Activated naive CD8-positive, alpha-beta T cell (primary cell): Measurements from ENCODE around the gene NEBL.

Experiments
- H3K27ac Mint-ChIP-seq: one replicate; pipeline ENCODE4 v1.8.0; 2021; ENCODE audit warnings: mixed read lengths
- H3K27me3 Mint-ChIP-seq: one replicate; pipeline ENCODE4 v1.8.0; 2021; ENCODE audit warnings: mixed read lengths
- H3K36me3 Mint-ChIP-seq: one replicate; pipeline ENCODE4 v1.8.0; 2021; ENCODE audit warnings: mixed read lengths
- H3K4me1 Mint-ChIP-seq: one replicate; pipeline ENCODE4 v1.8.0; 2021; ENCODE audit warnings: low read depth, mixed read lengths
- H3K4me3 Mint-ChIP-seq: one replicate; pipeline ENCODE4 v1.8.0; 2021; ENCODE audit warnings: mild to moderate bottlenecking, mixed read lengths
- H3K9me3 Mint-ChIP-seq: one replicate; pipeline ENCODE4 v1.8.0; 2021; ENCODE audit warnings: low read depth, mixed read lengths

Gene NEBL

GRCh38 chr10:20746856-20747255 lies 150.3 kb downstream of the NEBL start:
- no peaks in the 10 kb centered on the region for H3K27me3 Mint-ChIP-seq
- H3K27ac Mint-ChIP-seq: no peak overlapping the region
- H3K36me3 Mint-ChIP-seq: peaks cover 2% of the 10 kb centered on the region
- H3K9me3 Mint-ChIP-seq: peaks cover 12% of the 10 kb centered on the region
- H3K4me3 Mint-ChIP-seq: no peak overlapping the region
- H3K4me1 Mint-ChIP-seq: no peaks in the 10 kb centered on the region

GRCh38 chr10:20745556-20746375 lies 151.3 kb downstream of the NEBL start:
- H3K9me3 Mint-ChIP-seq: peaks cover 12% of the 10 kb centered on the region
- H3K4me3 Mint-ChIP-seq: no peak overlapping the region
- peaks cover under 1% of the 10 kb centered on the region for H3K36me3 Mint-ChIP-seq
- no peak overlapping the region for H3K27ac Mint-ChIP-seq
- H3K27me3 Mint-ChIP-seq: no peaks in the 10 kb centered on the region
- H3K4me1 Mint-ChIP-seq: no peaks in the 10 kb centered on the region

GRCh38 chr10:20744821-20745220 lies 152.3 kb downstream of the NEBL start:
- H3K36me3 Mint-ChIP-seq: no peaks in the 10 kb centered on the region
- H3K4me3 Mint-ChIP-seq: no peak overlapping the region
- peaks cover 9% of the 10 kb centered on the region for H3K9me3 Mint-ChIP-seq
- H3K27me3 Mint-ChIP-seq: no peaks in the 10 kb centered on the region
- H3K27ac Mint-ChIP-seq: no peak overlapping the region
- no peaks in the 10 kb centered on the region for H3K4me1 Mint-ChIP-seq

- H3K27me3 Mint-ChIP-seq: no peaks in the 10 kb centered on the region
- H3K9me3 Mint-ChIP-seq: peaks cover 7% of the 10 kb centered on the region
- H3K4me1 Mint-ChIP-seq: no peaks in the 10 kb centered on the region
- H3K36me3 Mint-ChIP-seq: no peaks in the 10 kb centered on the region
- H3K4me3 Mint-ChIP-seq: no peak overlapping the region
- H3K27ac Mint-ChIP-seq: no peak overlapping the region
These were observed 153.2 kb downstream of the NEBL start for GRCh38 chr10:20743942-20744341.

- peaks cover 3% of the 10 kb centered on the region for H3K9me3 Mint-ChIP-seq
- no peak overlapping the region for H3K4me3 Mint-ChIP-seq
- no peaks in the 10 kb centered on the region for H3K4me1 Mint-ChIP-seq
- H3K27me3 Mint-ChIP-seq: no peaks in the 10 kb centered on the region
- no peaks in the 10 kb centered on the region for H3K36me3 Mint-ChIP-seq
- no peak overlapping the region for H3K27ac Mint-ChIP-seq
These were observed 154.2 kb downstream of the NEBL start for GRCh38 chr10:20742737-20743541.

GRCh38 chr10:20740120-20740519 lies 157.0 kb downstream of the NEBL start:
- no peak overlapping the region for H3K4me3 Mint-ChIP-seq
- H3K27ac Mint-ChIP-seq: no peak overlapping the region
- no peaks in the 10 kb centered on the region for H3K4me1 Mint-ChIP-seq
- no peaks in the 10 kb centered on the region for H3K9me3 Mint-ChIP-seq
- no peaks in the 10 kb centered on the region for H3K27me3 Mint-ChIP-seq
- H3K36me3 Mint-ChIP-seq: no peaks in the 10 kb centered on the region

GRCh38 chr10:20737107-20737506 lies 160.0 kb downstream of the NEBL start:
- Mint-ChIP-seq H3K27ac (no peak overlapping the region), H3K9me3 (peaks cover 14% of the 10 kb centered on the region), H3K4me1 (no peaks in the 10 kb centered on the region), H3K27me3 (no peaks in the 10 kb centered on the region), H3K4me3 (no peak overlapping the region), H3K36me3 (no peaks in the 10 kb centered on the region)
